Activated CD4-positive, alpha-beta T cell treated with anti-CD3 and anti-CD28 coated beads for 4 hours (primary cell): ENCODE measurements around the gene GEMIN8.
A peak's percentile ranks its signal among the peaks of the same experiment; 100 is the strongest.

Source experiments
- DNase-seq, 2 donors: peaks; one replicate each; pipeline ENCODE4 v3.0.0-alpha.2; 2020

The GEMIN8 gene

GRCh38 chrX:14029425-14030173 is at the start of gene GEMIN8:
GEMIN8 (minus strand) TSS chrX:14029892; CDS start chrX:14021478, 8,414 bp downstream.
- peak; percentile 84 to 89 for DNase-seq

- no peak for DNase-seq
Measured at GRCh38 chrX:14076639-14077038, 46.9 kb upstream of the GEMIN8 start.

GRCh38 chrX:14073556-14073955 is 43.9 kb upstream of the GEMIN8 start:
- no peak for DNase-seq

GRCh38 chrX:14073071-14073470 is 43.4 kb upstream of the GEMIN8 start:
- DNase-seq, result no peak

GRCh38 chrX:14065800-14066199 is 36.1 kb upstream of the GEMIN8 start:
- no peak for DNase-seq

GRCh38 chrX:14064626-14065432 is 35.1 kb upstream of the GEMIN8 start:
- no peak for DNase-seq

GRCh38 chrX:14062524-14062923 is 32.8 kb upstream of the GEMIN8 start:
- no peak for DNase-seq

GRCh38 chrX:14056206-14056605 is 26.5 kb upstream of the GEMIN8 start:
- DNase-seq, result no peak

- no peak for DNase-seq
Measured at GRCh38 chrX:14051416-14051815, 21.7 kb upstream of the GEMIN8 start.

GRCh38 chrX:14050709-14051108 is 21.0 kb upstream of the GEMIN8 start:
- DNase-seq, result no peak

- no peak for DNase-seq
Measured at GRCh38 chrX:14043209-14043608, 13.5 kb upstream of the GEMIN8 start.

GRCh38 chrX:14039344-14039743 is 9.7 kb upstream of the GEMIN8 start:
- peak; percentile 45 to 75 for DNase-seq

GRCh38 chrX:14038375-14039085 is 8.8 kb upstream of the GEMIN8 start:
- DNase-seq, result no peak

GRCh38 chrX:14032406-14032805 is 2.7 kb upstream of the GEMIN8 start:
- peak; percentile 47 to 70 for DNase-seq

GRCh38 chrX:14030174-14030530 is 460 bp upstream of the GEMIN8 start:
- DNase-seq, result no peak

- DNase-seq, result no peak
Measured at GRCh38 chrX:14029039-14029424, 660 bp downstream of the GEMIN8 start.

GRCh38 chrX:14028473-14028872 is 1.2 kb downstream of the GEMIN8 start:
- DNase-seq, result no peak

GRCh38 chrX:14027511-14028019 is 2.1 kb downstream of the GEMIN8 start:
- no peak for DNase-seq

- DNase-seq, result no peak
Measured at GRCh38 chrX:14027036-14027435, 2.7 kb downstream of the GEMIN8 start.

GRCh38 chrX:14026121-14026520 is 3.6 kb downstream of the GEMIN8 start:
- no peak for DNase-seq

- DNase-seq, result no peak
Measured at GRCh38 chrX:14022019-14022418, 7.7 kb downstream of the GEMIN8 start.

GRCh38 chrX:14017399-14017798 is 12.3 kb downstream of the GEMIN8 start:
- DNase-seq, result no peak

GRCh38 chrX:14015941-14016340 is 13.8 kb downstream of the GEMIN8 start:
- DNase-seq, result no peak
